Measurements from ENCODE around the gene TSHR.
A peak's percentile ranks its signal among the peaks of the same experiment; 100 is the strongest.

TSHR gene

DNA sequence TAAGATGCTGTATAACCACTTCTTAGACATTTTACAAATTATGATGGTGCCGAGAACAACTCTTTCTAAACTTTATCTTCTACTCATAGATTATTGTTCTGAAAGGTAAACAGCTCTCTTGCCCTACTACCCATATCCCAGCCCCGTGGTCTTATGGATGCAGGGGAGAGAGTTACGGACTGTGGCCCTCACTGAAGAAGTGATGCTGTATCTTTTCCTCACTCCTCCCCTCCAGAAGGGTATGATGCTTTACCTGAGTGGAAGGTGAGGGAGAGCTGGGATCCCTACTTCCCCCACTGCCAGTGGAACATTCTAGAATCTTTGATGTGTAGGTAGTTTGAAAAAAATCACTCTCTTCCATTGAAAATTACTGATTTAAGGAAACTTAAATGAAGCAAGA is 3.5 kb downstream of the TSHR start:
- no peak overlapping the region for H3K4me3 ChIP-seq (ENCODE audit: low read depth, low read length)
- TF ChIP-seq, protein P1, sequence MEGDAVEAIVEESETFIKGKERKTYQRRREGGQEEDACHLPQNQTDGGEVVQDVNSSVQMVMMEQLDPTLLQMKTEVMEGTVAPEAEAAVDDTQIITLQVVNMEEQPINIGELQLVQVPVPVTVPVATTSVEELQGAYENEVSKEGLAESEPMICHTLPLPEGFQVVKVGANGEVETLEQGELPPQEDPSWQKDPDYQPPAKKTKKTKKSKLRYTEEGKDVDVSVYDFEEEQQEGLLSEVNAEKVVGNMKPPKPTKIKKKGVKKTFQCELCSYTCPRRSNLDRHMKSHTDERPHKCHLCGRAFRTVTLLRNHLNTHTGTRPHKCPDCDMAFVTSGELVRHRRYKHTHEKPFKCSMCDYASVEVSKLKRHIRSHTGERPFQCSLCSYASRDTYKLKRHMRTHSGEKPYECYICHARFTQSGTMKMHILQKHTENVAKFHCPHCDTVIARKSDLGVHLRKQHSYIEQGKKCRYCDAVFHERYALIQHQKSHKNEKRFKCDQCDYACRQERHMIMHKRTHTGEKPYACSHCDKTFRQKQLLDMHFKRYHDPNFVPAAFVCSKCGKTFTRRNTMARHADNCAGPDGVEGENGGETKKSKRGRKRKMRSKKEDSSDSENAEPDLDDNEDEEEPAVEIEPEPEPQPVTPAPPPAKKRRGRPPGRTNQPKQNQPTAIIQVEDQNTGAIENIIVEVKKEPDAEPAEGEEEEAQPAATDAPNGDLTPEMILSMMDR (IDR thresholded peaks at IDR 0.05; ENCODE audit: low read depth, low read length) = no peak

DNA sequence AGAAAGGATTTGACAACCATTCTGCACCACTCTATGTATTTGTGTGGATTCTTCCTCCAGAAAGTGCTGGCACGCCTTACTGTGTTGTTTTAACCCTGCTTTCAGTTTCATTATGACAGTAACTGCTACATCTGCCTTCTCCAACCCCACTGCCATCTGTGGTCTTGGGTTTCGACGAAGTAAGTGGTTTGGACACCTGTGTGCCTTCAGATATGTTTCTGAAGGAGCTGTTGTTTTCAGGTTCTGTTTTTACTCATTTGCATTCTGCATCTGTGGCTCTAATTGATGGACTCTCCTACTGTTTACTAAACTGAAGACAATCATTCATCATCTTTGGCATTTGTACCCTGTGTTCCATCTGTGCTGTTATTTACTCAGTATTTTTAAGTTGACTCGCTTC is 4.1 kb downstream of the TSHR start:
- TF ChIP-seq, protein P1 (IDR thresholded peaks at IDR 0.05; ENCODE audit: low read depth, low read length) = no peak
- H3K4me3 ChIP-seq (ENCODE audit: low read depth, low read length) = peak overlapping the region; percentile 18

DNA sequence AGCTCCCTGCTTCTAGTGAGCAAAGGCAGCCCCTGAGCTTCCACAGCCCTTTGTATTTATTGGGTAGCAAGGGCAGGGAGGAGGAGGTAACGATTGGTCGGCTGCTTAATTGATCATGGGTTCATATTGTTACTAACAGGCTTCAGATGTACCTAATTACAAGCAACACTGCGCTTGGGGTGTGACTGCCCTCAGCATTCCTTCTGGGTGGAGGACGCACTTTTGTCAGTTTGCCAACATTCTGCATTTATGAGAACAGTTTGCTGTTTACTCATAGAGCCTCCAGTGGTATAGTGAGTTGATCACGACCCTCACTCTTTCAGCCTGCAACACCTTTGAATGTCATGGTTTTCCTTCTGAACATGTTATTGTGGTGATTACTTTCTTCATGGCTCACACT is 9.6 kb downstream of the TSHR start:
- TF ChIP-seq, protein P1 (IDR thresholded peaks at IDR 0.05; ENCODE audit: low read depth, low read length) = no peak
- no peak overlapping the region for H3K4me3 ChIP-seq (ENCODE audit: low read depth, low read length)

DNA sequence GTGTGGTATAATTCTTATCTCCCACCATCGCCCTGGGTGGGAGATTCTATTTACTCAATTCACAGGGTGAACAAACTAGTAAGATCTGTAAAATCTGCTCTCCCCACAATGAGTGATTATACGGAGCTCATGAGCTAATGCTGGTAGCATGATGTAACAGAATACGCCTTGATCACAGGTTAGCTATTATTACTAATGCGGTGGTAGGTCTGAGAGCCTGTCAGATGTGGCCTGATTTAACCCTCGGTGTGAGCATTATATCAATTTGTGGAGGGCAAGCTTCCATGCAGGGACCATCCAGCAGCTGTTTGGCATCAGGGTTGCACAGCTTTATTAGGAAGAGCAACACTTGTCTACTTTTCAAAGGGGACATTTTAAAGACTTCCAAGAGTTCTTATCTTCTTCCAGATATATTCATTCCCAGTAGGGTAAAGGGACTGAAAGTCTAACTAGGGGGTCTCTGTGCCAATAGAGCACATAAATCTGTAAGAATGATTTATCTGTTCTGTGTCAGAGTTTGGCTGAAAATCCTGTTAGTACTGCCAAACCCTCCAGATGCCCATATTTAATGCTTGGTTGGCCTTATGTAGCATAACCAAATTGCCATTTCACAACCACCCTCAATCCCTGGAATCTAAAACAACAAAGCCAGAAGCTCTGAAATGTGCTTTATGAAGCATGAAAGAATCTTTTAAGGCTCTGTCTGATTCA is 18.7 kb downstream of the TSHR start:
- no peak overlapping the region for H3K4me3 ChIP-seq (ENCODE audit: low read depth, low read length)
- TF ChIP-seq, protein P1 (IDR thresholded peaks at IDR 0.05; ENCODE audit: low read depth, low read length) = no peak

DNA sequence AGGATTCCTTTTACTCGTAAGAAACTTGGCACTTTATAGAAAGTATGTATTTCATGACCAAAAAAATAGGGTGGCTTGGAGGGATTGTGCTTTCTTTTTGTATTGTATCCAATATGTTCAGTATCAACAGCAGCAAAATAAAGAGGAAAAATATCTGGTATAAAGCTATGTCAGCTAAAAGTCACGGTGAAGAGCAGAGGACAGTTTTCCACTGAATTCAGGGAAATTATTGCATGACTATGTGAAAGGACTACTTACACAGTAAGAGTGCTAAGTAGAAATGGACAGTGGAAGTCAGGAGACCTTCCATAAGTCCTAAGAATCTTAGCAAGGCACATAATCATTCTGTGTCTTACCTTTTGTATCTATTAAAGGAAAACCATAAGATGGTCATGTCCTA is 19.3 kb downstream of the TSHR start:
- TF ChIP-seq, protein P1 (IDR thresholded peaks at IDR 0.05; ENCODE audit: low read depth, low read length) = no peak
- H3K4me3 ChIP-seq (ENCODE audit: low read depth, low read length) = no peak overlapping the region

DNA sequence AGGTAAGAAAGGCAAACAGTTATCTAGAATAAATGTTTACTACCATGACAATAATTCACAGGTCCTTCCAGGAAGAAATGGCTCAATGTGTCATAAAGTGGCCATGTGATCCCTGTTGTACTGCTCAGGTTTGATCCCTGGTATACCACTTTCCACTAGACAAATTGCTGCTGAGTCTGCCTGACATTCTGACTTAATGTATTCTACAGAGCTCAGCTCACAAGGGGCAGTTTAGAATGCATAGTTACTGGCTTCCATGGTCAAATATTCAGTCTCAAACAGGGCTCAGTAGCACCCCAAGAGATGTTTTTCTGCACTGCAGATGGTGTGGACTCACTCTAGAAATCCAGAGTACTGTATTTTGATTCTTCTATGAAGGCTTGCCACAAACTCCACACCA is 21.8 kb downstream of the TSHR start:
- TF ChIP-seq, protein P1 (IDR thresholded peaks at IDR 0.05; ENCODE audit: low read depth, low read length) = no peak
- H3K4me3 ChIP-seq (ENCODE audit: low read depth, low read length) = no peak overlapping the region

DNA sequence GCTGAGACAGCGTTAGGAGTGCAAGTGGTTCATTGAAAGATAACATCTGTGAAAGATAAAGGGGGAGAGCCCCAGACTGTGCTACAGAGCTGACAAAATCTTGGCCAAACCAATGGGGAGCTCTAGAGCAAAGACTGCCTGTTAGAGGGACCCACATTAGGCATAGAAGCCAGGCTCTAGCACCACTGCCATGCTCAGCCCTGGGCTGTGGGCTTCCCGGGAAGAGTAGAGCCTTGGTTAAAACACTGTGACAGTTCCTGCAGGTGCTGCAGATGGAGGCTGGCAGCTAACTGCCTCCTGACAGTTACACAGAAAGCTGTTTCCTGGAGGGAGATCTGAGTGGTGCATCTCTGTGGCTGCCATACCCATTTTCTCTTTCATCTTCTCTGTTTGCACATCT is 23.0 kb downstream of the TSHR start:
- H3K4me3 ChIP-seq (ENCODE audit: low read depth, low read length) = no peak overlapping the region
- TF ChIP-seq, protein P1 (IDR thresholded peaks at IDR 0.05; ENCODE audit: low read depth, low read length) = no peak
